ENCODE results near the gene ATP13A4. TPM values are rescaled to one million over a fixed set of nuclear protein-coding genes. Genes with fewer than 3 reads are reported as not detected.

The ATP13A4 gene
- total and polyA plus RNA-seq, 2 of the 8 experiments (the other 6 are each of a cell fraction or from before 2014, with no cell fraction given): 0.12 TPM; not detected in 1

GRCh38 chr3:193474446-193474845, 80.2 kb downstream of the ATP13A4 start:
- Histone ChIP-seq H3K4me1 (replicated peaks in 1 of 4; ENCODE audit: control insufficient read depth in 3 of 4, insufficient read depth in 4 of 4, low read length in 3 of 4) (no peaks in the 10 kb centered on the region), H4K5ac (ENCODE audit: insufficient read length, low read depth, low read length) (no peak overlapping the region), H3K79me2 (ENCODE audit: control insufficient read depth in 1 of 2, insufficient read depth in 2 of 2, low read length in 2 of 2) (no peaks in the 10 kb centered on the region), H2AFZ (ENCODE audit: low read length) (no peak overlapping the region), H3K27me3 (replicated peaks in 1 of 4; ENCODE audit: control insufficient read depth in 3 of 4, extremely low read depth in 1 of 4, insufficient read depth in 3 of 4, low read length in 3 of 4) (no peaks in the 10 kb centered on the region), H3K79me1 (ENCODE audit: low read depth, low read length) (no peaks in the 10 kb centered on the region), H3K4me3 (ENCODE audit: extremely low read depth in 1 of 4, insufficient read depth in 2 of 4, low read depth in 3 of 4, low read length in 4 of 4) (no peak overlapping the region), H3K9me3 (ENCODE audit: insufficient read depth in 2 of 2, low read depth in 1 of 2, low read length in 1 of 2) (no peaks in the 10 kb centered on the region), H3K14ac (ENCODE audit: insufficient read length) (no peak overlapping the region), H3K36me3 (ENCODE audit: control insufficient read depth in 2 of 4, insufficient read depth in 4 of 4, low read length in 3 of 4) (no peaks in the 10 kb centered on the region), H4K20me1 (replicated peaks in 1 of 2; ENCODE audit: control insufficient read depth in 1 of 2, insufficient read depth in 2 of 2, low read length in 2 of 2) (no peaks in the 10 kb centered on the region), H2BK120ac (replicated peaks; ENCODE audit: low read depth, low read length) (no peak overlapping the region), H2BK5ac (ENCODE audit: low read depth, low read length) (no peak overlapping the region), H2BK15ac (ENCODE audit: low read length) (no peak overlapping the region), H3K18ac (ENCODE audit: extremely low read depth, low read length) (no peak overlapping the region), H2BK12ac (ENCODE audit: low read depth, low read length) (no peak overlapping the region), H2AK5ac (ENCODE audit: low read depth, low read length) (no peak overlapping the region), H4K8ac (ENCODE audit: extremely low read depth, insufficient read depth, low read length) (no peak overlapping the region), H3K4me2 (ENCODE audit: insufficient read depth in 1 of 2, low read depth in 2 of 2, low read length in 2 of 2) (no peak overlapping the region), H2BK20ac (ENCODE audit: low read length) (no peak overlapping the region), H4K91ac (replicated peaks; ENCODE audit: insufficient read length, low read length) (no peak overlapping the region), H3K9ac (replicated peaks in 1 of 4; ENCODE audit: extremely low read depth in 1 of 4, low read depth in 3 of 4, low read length in 3 of 4) (no peak overlapping the region), H3K4ac (replicated peaks; ENCODE audit: insufficient read length, low read depth, low read length) (no peak overlapping the region), H3K23me2 (ENCODE audit: low read depth, low read length) (no peaks in the 10 kb centered on the region), H3K23ac (ENCODE audit: insufficient read length) (no peak overlapping the region), H3K56ac (replicated peaks; ENCODE audit: insufficient read length, low read depth, low read length) (no peak overlapping the region), H3K27ac (ENCODE audit: low read depth, low read length) (no peak overlapping the region)
- DNase-seq (ENCODE audit: low read depth in 1 of 2, low spot score in 2 of 2) (no peak), FAIRE-seq (no peak)
- 93% methylated on average over 4 of the region's 4 CpGs; no CpG with 5 or more reads in 1 of the 2 experiments for WGBS, 2 experiments (ENCODE audit: extremely low coverage in 1 of 2, insufficient coverage in 1 of 2, insufficient read length in 1 of 2, insufficient replicate concordance in 2 of 2, low coverage in 1 of 2, low lambda C conversion rate in 2 of 2, missing lambda C conversion rate in 1 of 2)
- ChIA-PET POLR2A (ENCODE audit: partially characterized antibody) (no interaction called here), CTCF (ENCODE audit: partially characterized antibody) (no interaction called here)
- TF ChIP-seq HDAC6 (IDR thresholded peaks at IDR 0.05; ENCODE audit: low read depth, low read length): no peak
- no peak for TF ChIP-seq KDM5A (IDR thresholded peaks at IDR 0.05; ENCODE audit: low read length)
- no peak for TF ChIP-seq TCF12 (IDR thresholded peaks at IDR 0.05; ENCODE audit: low read depth, low read length)
- no peak for TF ChIP-seq POLR2AphosphoS5 (IDR thresholded peaks at IDR 0.05; ENCODE audit: low read depth, low read length)
- TF ChIP-seq CTCF (IDR thresholded peaks at IDR 0.05; ENCODE audit: control extremely low read depth in 1 of 3, insufficient read depth in 1 of 3, low read depth in 1 of 3, low read length in 3 of 3): no peak
- no peak for TF ChIP-seq HDAC2 (IDR thresholded peaks at IDR 0.05; ENCODE audit: borderline replicate concordance in 1 of 2, low read depth in 2 of 2, low read length in 2 of 2)
- TF ChIP-seq RNF2 (IDR thresholded peaks at IDR 0.05; ENCODE audit: borderline replicate concordance, low read depth, low read length, missing control alignments, poor library complexity, severe bottlenecking): no peak
- TF ChIP-seq SIN3A (conservative IDR thresholded peaks at IDR 0.05 in 1 of 2, IDR thresholded peaks at IDR 0.05 in 1 of 2; ENCODE audit: low read depth in 1 of 2, low read length in 2 of 2): no peak
- no peak for TF ChIP-seq RAD21 (IDR thresholded peaks at IDR 0.05 in 1 of 2, conservative IDR thresholded peaks at IDR 0.05 in 1 of 2; ENCODE audit: low read depth in 2 of 2, low read length in 2 of 2)
